Measurements from ENCODE around the gene EPS15.
"Not testable (repeated sequence)": the region's sequence is repeated elsewhere in the genome, so short reads cannot be mapped to it uniquely, and the experiment has no call there.

Gene EPS15

DNA sequence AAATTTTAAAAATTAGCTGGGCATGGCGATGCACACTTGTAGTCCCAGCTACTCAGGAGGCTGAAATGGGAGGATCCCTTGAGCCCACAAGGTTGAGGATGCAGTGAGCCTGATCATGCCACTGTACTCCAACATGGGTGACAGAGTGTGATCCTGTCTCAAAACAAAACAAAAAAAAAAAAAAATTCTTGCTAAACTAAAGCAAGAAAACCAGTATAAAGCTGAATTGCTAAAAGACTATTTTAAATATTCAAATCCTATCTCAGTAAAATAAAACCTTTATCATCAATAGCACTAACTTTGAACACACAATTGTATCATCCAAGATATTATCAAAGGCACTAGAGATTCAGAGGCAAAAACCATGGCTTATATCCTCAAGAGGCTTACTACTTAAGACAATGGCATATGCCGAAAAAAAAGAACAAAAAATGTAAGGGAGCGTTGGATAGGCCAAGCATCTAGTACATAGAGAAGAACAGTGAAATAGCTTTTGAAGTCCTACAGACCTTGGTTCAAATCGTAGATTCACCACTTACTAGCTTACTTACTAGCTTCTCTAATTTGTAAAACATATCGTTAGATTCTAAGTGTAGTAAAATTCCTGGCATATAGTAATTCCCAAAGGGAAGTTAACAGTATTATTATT is 3.6 kb downstream of the EPS15 start:
- DNase-seq (ENCODE audit: low spot score) (no peak), FAIRE-seq (no peak)

DNA sequence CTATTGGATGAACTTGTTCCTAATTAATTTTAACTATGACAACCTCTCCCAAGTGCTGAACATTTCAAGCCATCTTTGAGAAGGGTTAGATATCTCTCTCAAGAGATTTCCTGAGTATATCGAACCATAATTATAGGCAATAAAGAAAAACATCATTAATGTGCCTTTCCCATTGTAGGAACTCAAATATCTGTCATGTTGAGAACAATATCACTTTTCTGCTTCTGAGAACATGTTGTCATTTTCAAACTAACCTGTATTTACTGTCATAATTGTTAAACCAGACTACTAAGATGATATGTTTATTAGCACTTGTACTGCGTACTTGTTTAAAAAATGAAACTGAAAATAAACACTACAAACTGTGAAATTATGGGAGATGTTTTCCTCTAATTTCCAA is 4.3 kb downstream of the EPS15 start:
- FAIRE-seq (no peak), DNase-seq (ENCODE audit: low spot score) (no peak)

DNA sequence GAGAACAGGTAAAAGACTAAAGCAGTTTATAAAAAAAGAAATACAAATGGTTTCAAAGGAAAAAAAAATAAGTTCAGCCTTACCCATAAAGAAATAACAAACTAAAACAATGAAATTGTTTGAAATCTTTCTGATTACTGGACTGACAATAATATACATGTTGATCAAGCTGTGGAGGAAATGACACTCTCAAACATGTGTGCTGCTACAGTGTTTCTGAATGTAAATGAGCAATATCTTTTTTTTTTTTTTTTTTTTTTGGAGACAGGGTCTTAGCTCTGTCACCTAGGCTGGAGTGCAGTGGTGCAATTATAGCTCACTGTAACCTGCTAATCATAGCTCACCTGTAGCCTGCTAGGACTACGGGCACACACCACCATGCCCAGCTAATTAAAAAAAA is 6.5 kb downstream of the EPS15 start:
- FAIRE-seq (no peak), DNase-seq (ENCODE audit: low spot score) (no peak)

DNA sequence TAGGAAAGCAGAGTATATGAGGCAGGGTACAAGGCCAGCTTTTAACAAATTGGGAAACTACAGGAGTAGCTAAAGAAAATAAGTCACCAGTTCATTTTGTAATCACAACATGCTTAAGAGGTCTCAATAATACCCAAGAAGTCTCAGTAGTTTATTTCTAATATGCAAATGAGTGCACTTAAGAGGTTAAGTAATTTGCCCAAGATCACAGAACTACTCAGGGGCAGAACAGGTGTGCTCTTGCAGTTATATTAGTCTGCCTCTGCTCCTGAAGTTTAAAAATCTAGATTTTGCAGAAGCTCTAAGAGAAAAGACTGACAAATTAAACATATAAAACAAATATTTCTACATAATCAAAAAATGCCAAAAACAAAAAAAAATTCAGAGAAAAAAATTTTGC is 6.9 kb downstream of the EPS15 start:
- DNase-seq (ENCODE audit: low spot score) (no peak), FAIRE-seq (no peak)

DNA sequence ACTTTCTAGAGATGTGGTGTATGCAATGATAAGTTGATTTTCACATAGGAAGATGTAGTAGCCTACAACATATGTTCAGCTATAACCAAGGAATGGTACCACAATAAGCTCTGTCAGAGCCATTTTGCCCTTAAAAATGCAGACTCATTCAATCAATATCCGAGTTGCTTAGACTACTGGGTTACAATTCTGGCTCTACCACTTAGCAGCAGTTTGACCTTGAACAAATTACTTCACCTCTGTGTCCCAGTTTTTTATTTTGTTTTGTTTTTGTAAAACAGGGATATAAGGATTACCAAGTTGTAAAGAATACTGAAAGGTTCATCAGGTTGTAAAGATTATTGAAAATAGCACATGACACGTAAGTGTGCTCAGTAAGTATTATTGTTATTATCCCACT is 9.3 kb downstream of the EPS15 start:
- DNase-seq (ENCODE audit: low spot score) (no peak), FAIRE-seq (no peak)

DNA sequence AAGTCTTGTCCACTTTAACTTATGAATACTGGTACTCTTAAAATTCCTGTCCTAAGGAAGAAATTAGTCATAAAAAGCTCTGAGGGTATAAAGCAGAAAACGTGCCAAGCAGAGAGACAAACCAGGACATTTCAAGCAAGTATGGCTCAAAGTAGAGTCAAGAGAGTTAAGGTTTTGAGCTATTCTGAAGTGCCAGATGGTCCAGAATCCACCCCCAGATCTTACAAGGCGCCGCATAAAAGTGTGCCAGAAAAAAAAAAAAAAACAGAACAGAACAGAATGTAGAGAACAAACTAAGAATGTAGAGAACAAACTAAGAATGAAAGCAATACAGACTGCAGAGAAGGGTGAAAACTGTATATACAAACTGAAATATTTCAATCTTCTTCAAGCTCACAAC is 12.5 kb downstream of the EPS15 start:
- FAIRE-seq (no peak), DNase-seq (ENCODE audit: low spot score) (no peak)

DNA sequence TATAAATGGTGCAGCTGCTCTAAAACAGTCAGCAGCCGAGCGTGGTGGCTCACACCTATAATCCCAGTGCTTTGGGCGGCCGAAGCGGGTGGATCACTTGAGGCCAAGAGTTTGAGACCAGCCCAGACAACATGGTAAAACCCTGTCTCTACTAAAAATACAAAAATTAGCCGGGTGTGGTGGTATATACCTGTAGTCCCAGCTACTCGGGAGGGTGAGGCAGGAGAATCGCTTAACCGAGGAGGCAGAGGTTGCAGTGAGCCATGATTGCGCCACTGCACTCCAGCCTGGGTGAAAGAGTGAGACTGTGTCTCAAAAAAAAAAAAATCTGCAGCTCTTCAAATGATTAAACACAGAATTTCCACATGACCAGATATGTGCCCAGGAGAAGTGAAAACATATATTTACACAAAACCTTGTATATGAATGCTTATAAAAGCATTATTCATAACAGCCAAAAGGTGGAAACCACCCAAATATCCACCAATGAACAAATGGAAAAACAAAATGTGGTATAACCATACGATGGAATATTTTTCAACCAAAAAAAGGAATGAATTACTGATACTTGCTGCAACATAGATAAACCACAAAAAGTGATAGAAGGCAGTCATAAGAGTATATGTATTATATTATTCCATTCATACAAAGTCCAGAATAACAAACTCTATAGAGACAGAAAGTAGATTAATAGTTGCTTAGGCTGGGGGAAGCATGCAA is 14.1 kb downstream of the EPS15 start:
- FAIRE-seq, result no peak
- no peak for DNase-seq (ENCODE audit: low spot score)

DNA sequence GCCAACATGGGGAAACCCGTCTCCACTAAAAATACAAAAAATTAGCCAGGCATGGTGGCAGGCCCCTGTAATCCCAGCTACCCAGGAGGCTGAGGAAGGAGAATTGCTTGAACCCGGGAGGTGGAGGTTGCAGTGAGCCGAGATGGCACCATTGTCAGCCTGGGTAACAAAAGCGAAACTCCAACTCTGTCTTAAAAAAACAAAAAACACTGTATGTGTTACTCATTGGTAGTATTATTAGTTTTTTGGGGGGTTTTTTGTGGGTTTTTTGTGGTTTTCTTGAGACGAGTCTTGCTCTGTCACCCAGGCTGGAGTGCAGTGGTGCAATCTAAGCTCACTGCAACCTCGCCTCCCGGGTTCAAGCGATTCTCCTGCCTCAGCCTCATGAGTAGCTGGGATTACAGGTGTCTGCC is 17.8 kb downstream of the EPS15 start:
- FAIRE-seq; DNase-seq (ENCODE audit: low spot score): not testable (repeated sequence)

DNA sequence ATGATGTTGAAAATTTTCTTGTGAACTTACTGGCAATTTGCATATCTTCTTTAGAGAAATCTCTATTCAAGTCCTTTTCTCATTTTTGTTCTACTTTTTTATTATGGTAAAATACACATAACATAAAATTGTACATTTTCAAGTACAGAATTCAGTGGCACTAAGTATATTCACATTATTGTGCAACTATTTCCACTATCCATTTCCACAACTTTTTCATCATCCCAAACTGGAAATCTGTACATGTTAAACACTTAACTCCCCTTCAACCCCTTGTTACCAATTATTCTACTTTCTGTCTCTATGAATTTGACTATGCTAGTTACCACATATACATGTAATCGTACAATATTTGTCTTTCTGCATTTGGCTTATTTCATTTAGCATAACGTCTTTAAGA is 19.4 kb downstream of the EPS15 start:
- FAIRE-seq, result no peak
- DNase-seq (ENCODE audit: low spot score), result no peak

DNA sequence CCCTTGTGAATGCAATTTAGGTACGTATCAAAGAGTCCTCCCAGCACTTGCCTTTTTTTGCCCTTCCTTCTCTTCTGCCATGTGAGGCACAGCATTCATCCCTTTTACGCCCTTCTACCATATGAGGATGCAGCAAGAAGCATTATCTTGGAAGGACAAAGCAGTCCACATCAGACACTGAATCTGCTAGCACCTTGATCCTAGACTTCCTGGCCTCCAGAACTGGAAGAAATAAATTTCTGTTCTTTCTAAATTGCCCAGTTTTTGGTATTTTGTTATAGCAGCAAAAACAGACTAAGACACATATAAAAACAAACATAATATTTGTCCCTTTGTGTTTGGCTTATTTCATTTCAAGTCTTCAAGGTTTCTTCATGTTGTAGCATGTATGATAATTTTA is 20.1 kb downstream of the EPS15 start:
- DNase-seq (ENCODE audit: low spot score) (no peak), FAIRE-seq (no peak)

DNA sequence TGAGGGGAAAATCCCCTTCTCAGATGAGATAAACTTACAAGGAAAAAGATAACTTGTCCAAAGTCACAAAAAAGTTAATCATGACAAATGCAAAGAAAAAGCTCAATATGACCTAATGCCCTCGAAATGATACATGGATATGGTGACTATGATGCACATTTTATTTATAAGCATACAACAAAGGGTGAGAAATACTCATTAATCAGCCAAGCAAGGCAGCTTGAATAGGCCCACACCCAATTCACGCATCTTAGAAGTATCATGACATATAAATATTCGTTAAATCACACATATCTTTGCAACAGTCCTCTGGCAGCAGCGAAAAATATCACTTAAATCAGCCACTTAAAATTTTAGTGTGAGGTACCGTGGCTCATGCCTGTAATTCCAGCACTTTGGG is 21.7 kb downstream of the EPS15 start:
- DNase-seq (ENCODE audit: low spot score), result no peak
- FAIRE-seq, result no peak

DNA sequence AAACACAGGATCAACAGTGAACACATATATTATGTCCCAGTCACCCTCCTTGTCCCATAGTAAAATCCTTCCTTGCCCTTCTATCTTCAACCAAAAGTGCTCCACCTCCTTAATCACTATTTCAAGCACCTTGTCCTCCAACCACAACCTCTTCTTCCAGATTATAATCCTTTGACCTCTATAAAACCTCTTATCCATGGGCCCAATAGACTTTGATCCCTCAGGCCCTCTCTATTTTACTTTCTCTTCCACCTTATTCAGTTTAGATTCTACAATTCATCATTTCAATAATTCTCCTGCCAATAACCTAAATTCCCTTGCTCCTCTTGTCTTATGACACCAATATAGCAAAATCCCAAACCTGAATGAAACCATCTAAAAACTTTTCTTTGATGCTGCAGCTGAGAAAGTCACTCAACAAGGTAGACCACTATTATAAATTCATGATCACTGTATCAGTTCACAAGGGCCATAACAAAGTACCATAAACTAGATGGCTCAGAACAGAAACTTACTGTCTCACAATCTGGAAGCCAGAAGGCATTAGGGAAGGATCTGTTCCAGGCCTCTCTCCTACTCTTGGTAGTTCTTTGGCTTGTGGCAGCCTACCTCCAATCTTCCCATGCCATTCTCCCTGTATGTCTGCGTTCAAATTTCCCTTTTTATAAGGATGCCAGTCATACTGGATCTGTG is 24.8 kb downstream of the EPS15 start:
- no peak for DNase-seq (ENCODE audit: low spot score)
- FAIRE-seq, result no peak

DNA sequence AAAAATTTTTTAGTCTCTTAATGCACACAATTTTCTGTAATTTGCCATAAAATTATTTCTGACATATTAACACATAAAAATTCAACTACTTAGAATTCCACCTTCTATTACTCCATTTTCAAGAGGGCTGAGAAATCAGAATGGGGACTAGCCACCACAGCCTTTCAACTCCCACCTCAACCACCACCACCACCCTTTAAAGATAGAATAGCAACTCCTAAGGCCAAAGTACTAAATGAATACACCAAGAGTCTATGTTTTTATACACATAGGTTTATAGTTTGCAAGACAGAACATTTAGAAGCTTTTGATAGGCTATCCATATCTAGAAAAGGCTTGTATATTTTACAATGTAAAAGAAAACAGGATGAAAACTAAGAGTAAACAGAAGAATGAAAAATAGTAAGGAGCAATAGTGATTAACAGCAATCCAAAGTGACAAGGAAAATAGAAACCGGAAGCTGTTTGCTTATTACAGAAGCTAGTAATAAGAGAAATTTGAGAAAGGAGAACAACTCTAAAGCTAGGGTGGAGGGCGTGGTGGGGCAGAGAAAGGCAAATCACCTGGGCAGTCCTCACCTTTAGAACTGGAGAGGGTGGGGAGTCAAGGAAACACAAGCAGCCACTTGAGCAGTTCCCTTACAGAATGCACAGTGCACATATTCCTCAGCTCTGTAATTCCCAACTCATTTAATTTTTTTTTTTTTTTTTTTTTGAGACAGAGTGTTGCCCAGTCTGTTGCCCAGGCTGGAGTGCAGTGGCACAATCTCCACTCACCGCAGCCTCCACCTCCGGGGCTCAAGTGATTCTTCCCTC is 27.7 kb downstream of the EPS15 start:
- DNase-seq (ENCODE audit: low spot score) (no peak), FAIRE-seq (no peak)

DNA sequence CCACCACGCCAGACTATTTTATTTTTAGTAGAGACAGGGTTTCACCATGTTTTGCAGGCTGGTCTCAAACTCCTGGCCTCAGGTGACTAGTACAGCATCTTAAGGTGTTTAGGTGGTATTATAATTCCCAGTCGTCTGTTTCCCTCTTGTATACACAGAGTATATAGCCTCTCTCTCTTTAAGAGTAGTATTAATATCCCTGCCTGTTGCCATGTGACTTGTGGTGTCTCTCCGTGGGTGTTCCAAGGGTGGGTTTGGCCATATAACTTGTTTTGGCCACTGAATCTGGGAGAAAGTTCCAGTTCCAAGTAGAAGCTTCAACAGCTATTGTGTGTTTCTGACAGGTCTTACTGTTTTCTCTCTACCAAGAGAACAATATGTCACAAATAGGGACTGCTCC is 29.6 kb downstream of the EPS15 start:
- no peak for DNase-seq (ENCODE audit: low spot score)
- no peak for FAIRE-seq

DNA sequence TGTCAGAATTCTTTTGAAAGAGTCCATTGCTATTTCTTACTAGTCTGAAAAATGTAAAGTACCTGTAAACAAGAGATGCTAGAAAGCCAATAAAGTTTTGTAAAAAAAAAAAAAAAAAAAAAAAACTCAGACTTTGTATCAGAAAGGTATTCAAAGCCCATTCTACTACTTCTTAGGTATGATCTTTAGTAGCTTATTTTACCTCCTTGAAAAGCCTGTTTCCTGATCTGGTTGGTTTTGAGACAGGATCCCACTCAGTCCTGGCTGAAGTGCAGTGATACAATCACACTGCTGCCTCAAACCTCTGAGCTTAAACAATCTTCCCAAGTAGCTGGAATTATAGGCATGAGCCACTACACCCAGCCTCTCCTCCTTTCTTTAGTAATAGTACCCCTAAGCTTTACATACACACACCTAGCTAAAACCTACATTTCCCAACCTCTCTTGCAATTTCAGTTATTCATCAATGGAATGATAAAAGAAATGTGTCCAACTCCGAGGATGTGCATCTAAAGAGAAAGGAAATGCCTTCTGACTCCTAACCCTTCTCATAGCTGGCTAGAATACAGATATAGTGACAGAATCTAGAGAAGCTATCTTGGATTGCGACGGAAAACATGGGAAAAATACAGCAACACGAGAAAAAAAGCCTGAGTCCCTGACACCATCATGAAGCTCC is 30.6 kb downstream of the EPS15 start:
- DNase-seq (ENCODE audit: low spot score) (no peak), FAIRE-seq (no peak)

DNA sequence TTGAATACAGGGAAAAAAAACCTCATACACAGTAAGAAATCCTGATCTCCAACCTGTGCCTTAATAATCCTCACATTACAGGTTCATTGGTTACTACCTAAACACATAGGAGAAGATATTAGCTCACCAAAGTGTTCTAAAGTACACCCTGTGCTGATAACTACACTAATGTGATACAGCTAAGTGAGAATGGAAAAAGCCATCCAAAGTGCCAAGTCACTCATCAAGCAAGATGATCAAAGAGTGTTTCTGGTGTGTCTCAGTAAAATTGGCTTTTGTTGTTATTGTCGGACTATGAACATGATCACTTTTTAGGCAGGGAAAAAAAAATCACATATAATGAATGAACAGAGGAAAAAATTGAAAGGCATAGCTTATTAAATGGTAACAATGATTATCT is 31.4 kb downstream of the EPS15 start:
- DNase-seq (ENCODE audit: low spot score) (no peak), FAIRE-seq (no peak)

DNA sequence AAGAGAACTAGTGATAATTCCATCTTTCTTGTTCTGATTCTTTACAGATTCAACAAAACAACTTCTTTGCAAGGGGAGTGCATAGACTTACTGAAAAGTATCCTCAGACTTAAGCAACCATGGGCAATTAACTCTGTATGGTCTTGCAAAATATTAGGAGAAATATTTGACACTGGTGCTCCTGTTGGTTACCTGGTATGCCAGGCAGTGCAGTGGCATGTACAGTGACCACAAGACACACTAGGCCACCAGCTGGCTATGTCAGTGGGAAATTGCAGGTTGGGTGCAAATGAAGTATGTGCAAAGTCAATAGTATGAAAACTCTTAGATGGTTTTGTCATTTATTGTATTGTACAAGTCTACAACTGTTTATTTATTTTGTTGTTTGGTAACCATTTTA is 34.5 kb downstream of the EPS15 start:
- no peak for FAIRE-seq
- DNase-seq (ENCODE audit: low spot score), result no peak

DNA sequence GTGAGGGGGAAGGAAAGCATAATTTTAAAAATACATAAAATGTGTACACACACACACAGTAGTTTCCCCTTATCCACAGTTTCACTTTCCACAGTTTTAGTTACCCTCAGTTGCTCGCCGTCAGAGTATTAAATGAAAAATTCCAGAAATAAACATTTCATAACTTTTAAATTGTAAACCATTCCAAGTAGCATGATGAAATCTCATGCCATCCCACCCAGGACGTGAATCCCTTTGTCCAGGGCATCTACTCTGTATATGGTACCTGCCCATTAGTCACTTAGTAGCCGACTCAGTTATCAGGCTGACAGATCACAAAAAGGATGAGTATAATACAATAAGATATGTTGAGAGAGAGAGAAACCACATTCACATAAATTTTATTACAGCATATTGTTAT is 36.2 kb downstream of the EPS15 start:
- no peak for DNase-seq (ENCODE audit: low spot score)
- no peak for FAIRE-seq

DNA sequence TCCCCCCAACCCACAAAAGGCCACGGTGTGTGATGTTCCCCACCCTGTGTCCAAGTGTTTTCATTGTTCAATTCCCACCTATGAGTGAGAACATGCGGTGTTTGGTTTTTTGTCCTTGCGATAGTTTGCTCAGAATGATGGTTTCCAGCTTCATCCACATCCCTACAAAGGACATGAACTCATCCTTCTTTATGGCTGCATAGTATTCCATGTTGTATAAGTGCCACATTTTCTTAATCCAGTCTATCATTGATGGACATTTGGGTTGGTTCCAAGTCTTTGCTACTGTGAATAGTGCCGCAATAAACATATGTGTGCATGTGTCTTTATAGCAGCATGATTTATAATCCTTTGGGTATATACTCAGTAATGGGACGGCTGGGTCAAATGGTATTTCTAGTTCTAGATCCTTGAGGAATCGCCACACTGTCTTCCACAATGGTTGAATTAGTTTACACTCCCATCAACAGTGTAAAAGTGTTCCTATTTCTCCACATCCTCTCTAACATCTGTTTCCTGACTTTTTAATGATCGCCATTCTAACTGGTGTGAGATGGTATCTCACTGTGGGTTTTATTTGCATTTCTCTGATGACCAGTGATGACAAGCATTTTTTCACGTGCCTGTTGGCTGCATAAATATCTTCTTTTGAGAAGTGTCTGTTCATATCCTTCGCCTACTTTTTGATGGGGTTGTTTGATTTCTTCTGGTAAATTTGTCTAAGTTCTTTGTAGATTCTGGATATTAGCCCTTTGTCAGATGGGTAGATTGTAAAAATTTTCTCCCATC is 44.0 kb downstream of the EPS15 start:
- FAIRE-seq; DNase-seq (ENCODE audit: low spot score): not testable (repeated sequence)

DNA sequence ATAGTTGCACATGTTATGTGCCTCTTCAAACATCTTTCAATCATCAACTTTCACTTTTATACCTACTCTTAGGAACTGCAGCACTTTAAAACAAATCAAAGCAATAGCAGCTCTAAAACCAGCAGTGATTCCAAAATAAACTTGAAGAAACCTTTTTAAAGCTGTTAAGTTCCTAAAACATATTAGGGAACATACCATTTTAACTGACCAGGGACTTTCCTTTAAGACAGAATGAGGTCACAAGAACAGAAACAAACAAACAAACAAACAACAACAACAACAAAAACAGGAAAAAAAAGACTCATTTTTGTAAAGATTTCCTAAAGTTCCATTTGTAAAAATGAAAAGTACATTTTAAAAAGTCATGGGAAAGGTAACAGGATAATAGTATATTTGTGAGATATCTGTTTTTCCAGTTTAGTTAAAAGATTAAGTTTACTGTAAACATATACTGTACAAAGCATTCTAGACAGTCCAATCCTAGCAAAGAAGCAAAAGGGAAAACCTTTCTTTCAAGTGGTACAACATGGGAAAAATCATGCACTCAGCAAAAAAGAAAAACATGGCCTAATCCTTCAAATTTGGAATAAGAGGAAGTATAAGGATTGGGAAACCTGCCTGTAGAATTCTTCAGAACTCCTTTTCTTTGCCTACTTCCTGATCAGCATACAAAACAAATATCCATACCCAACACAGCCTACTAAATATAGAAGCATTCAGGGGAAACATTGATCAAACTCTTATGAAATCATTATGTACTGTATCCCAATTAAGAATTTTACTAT is 45.5 kb downstream of the EPS15 start:
- FAIRE-seq (no peak), DNase-seq (ENCODE audit: low spot score) (no peak)

Data from urothelium cell line (cell line).